ENCODE measurements around the gene PDP2. TPM values are rescaled to one million over a fixed set of nuclear protein-coding genes. Genes with fewer than 3 reads are reported as not detected.

The PDP2 gene
- total RNA-seq, 1 experiment from 2014 or later = 28.4 TPM

- TF ChIP-seq, protein P1, sequence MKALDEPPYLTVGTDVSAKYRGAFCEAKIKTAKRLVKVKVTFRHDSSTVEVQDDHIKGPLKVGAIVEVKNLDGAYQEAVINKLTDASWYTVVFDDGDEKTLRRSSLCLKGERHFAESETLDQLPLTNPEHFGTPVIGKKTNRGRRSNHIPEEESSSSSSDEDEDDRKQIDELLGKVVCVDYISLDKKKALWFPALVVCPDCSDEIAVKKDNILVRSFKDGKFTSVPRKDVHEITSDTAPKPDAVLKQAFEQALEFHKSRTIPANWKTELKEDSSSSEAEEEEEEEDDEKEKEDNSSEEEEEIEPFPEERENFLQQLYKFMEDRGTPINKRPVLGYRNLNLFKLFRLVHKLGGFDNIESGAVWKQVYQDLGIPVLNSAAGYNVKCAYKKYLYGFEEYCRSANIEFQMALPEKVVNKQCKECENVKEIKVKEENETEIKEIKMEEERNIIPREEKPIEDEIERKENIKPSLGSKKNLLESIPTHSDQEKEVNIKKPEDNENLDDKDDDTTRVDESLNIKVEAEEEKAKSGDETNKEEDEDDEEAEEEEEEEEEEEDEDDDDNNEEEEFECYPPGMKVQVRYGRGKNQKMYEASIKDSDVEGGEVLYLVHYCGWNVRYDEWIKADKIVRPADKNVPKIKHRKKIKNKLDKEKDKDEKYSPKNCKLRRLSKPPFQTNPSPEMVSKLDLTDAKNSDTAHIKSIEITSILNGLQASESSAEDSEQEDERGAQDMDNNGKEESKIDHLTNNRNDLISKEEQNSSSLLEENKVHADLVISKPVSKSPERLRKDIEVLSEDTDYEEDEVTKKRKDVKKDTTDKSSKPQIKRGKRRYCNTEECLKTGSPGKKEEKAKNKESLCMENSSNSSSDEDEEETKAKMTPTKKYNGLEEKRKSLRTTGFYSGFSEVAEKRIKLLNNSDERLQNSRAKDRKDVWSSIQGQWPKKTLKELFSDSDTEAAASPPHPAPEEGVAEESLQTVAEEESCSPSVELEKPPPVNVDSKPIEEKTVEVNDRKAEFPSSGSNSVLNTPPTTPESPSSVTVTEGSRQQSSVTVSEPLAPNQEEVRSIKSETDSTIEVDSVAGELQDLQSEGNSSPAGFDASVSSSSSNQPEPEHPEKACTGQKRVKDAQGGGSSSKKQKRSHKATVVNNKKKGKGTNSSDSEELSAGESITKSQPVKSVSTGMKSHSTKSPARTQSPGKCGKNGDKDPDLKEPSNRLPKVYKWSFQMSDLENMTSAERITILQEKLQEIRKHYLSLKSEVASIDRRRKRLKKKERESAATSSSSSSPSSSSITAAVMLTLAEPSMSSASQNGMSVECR (CRISPR knock-in tag; IDR thresholded peaks at IDR 0.05; ENCODE audit: borderline replicate concordance) = no peak
- no peak for TF ChIP-seq SOX15 (CRISPR knock-in tag; IDR thresholded peaks at IDR 0.05)
These were observed 26.8 kb upstream of the PDP2 start (continued) for GRCh38 chr16:66853261-66854139.

DNA sequence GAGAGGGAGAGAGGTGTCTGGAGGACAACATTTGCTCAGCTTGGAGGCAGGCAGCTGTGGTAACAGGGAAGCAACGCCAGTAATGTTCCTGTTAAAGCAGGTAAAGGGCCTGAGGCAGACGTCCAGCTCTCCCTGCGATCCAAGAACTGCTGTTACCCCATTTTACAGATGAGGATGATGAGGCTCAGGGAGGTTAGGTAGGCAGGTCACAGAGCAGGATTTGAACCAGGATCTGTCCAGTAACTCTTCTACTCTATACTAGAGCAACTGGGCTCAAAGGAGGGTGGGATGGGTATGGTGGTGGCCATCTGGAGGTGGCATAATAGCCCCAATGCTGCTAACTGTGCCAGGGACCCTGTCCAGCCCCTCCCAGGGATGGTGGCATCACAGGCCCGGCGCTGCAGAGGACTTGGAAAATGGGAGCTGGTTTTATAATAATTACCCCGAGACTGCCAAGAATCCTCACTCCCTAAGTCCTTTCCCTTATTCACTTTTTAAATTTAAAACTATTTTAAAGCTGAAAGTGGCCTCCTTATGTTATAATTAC is 24.1 kb upstream of the PDP2 start:
- Mint-ChIP-seq H3K27me3 (ENCODE audit: low read depth) (no peaks in the 10 kb centered on the region; the same call in 1 of the 2 replicates), H3K27ac (no peak overlapping the region), H3K36me3 (no peaks in the 10 kb centered on the region), H3K9me3 (no peaks in the 10 kb centered on the region), H3K4me3 (no peak overlapping the region), H3K4me1 (no peaks in the 10 kb centered on the region)
- no peak for DNase-seq (ENCODE audit: low spot score)
- ATAC-seq = no peak
- TF ChIP-seq CDX4 (CRISPR knock-in tag; IDR thresholded peaks at IDR 0.05; ENCODE audit: borderline replicate concordance) = no peak
- POLR2A ChIA-PET = no interaction called here
- CTCF ChIA-PET = interaction anchor here (0.5 to 5.7 kb wide), 6 partner anchors 12 to 248 kb away, joined by 3 to 41 read pairs (median 9); partner anchors contain the start of gene NAE1

DNA sequence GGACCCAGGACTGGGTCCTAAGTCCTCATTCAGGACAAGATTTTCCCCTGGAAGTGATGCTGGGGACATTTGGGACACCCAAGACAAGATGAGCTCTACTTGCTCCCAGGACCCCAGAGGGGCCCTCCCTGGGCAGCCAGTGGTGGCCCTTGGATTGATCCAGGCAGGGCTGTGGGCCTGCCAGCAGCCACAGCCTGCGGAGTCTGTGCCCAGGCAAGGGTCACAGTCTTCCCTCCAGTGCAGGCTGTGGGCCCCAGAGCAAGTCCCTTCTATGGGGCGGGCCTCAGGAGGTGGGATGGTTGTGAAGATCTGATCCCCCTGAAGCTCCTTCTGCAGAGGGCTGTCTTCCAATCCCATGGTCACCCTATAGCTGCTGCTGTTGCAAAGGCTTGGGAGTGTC is 23.5 kb upstream of the PDP2 start:
- no peak for ATAC-seq
- Mint-ChIP-seq H3K4me3 (no peak overlapping the region), H3K9me3 (no peaks in the 10 kb centered on the region), H3K27me3 (ENCODE audit: low read depth) (no peaks in the 10 kb centered on the region; the same call in 1 of the 2 replicates), H3K27ac (no peak overlapping the region), H3K36me3 (no peaks in the 10 kb centered on the region), H3K4me1 (no peaks in the 10 kb centered on the region)
- DNase-seq (ENCODE audit: low spot score) = no peak
- ChIA-PET POLR2A (no interaction called here), CTCF (interaction anchor here (0.9 to 5.7 kb wide), 6 partner anchors 11 to 248 kb away, joined by 3 to 41 read pairs (median 9); partner anchors contain the start of gene NAE1)
- no peak for TF ChIP-seq ESRRA (CRISPR knock-in tag; IDR thresholded peaks at IDR 0.05; ENCODE audit: borderline replicate concordance)

DNA sequence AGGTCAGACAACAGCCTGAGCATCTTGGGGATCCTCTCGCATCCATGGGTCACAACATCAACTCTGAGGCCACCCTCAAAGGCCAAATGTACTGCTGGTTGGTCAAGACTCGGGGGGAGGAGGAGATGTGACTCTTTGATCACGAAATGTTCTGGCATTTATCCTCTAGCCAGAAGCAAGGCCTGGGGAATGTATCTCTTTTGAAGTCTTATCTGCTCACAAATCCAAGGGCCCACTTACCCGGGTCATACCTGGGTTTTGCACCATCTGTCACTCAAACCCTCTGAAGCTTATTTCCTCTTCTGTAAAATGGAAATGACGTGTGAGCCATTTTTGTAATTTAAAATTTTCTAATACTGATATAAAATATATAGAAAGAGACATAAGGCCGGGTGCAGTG is 22.9 kb upstream of the PDP2 start:
- TF ChIP-seq, protein P2, sequence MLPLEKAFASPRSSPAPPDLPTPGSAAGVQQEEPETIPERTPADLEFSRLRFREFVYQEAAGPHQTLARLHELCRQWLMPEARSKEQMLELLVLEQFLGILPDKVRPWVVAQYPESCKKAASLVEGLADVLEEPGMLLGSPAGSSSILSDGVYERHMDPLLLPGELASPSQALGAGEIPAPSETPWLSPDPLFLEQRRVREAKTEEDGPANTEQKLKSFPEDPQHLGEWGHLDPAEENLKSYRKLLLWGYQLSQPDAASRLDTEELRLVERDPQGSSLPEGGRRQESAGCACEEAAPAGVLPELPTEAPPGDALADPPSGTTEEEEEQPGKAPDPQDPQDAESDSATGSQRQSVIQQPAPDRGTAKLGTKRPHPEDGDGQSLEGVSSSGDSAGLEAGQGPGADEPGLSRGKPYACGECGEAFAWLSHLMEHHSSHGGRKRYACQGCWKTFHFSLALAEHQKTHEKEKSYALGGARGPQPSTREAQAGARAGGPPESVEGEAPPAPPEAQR (CRISPR knock-in tag; IDR thresholded peaks at IDR 0.05) = no peak
- TF ChIP-seq, protein P3, sequence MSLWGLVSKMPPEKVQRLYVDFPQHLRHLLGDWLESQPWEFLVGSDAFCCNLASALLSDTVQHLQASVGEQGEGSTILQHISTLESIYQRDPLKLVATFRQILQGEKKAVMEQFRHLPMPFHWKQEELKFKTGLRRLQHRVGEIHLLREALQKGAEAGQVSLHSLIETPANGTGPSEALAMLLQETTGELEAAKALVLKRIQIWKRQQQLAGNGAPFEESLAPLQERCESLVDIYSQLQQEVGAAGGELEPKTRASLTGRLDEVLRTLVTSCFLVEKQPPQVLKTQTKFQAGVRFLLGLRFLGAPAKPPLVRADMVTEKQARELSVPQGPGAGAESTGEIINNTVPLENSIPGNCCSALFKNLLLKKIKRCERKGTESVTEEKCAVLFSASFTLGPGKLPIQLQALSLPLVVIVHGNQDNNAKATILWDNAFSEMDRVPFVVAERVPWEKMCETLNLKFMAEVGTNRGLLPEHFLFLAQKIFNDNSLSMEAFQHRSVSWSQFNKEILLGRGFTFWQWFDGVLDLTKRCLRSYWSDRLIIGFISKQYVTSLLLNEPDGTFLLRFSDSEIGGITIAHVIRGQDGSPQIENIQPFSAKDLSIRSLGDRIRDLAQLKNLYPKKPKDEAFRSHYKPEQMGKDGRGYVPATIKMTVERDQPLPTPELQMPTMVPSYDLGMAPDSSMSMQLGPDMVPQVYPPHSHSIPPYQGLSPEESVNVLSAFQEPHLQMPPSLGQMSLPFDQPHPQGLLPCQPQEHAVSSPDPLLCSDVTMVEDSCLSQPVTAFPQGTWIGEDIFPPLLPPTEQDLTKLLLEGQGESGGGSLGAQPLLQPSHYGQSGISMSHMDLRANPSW (CRISPR knock-in tag; conservative IDR thresholded peaks at IDR 0.05; ENCODE audit: low read depth) = no peak
- TF ChIP-seq NFE2L1 (CRISPR knock-in tag; IDR thresholded peaks at IDR 0.05) (no peak), ATF2 (CRISPR knock-in tag; IDR thresholded peaks at IDR 0.05; ENCODE audit: borderline replicate concordance, low read depth) (no peak), NFATC4 (CRISPR knock-in tag; IDR thresholded peaks at IDR 0.05) (no peak), MAX (CRISPR knock-in tag; IDR thresholded peaks at IDR 0.05) (no peak)
- TF ChIP-seq, protein P4, sequence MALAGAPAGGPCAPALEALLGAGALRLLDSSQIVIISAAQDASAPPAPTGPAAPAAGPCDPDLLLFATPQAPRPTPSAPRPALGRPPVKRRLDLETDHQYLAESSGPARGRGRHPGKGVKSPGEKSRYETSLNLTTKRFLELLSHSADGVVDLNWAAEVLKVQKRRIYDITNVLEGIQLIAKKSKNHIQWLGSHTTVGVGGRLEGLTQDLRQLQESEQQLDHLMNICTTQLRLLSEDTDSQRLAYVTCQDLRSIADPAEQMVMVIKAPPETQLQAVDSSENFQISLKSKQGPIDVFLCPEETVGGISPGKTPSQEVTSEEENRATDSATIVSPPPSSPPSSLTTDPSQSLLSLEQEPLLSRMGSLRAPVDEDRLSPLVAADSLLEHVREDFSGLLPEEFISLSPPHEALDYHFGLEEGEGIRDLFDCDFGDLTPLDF (CRISPR knock-in tag; IDR thresholded peaks at IDR 0.05) = no peak
- H3K9me3 Mint-ChIP-seq = no peaks in the 10 kb centered on the region
- H3K4me3 Mint-ChIP-seq = no peak overlapping the region
- H3K36me3 Mint-ChIP-seq = no peaks in the 10 kb centered on the region
- no peak for ATAC-seq
- CTCF ChIA-PET = interaction anchor here (0.9 to 5.7 kb wide), 6 partner anchors 11 to 249 kb away, joined by 3 to 41 read pairs (median 9); partner anchors contain the start of gene NAE1
- POLR2A ChIA-PET = no interaction called here
- no peak for DNase-seq (ENCODE audit: low spot score)
- H3K27me3 Mint-ChIP-seq (ENCODE audit: low read depth) = no peaks in the 10 kb centered on the region; the same call in 1 of the 2 replicates
- H3K4me1 Mint-ChIP-seq = no peaks in the 10 kb centered on the region
- no peak overlapping the region for H3K27ac Mint-ChIP-seq

All from WTC11 (cell line).